Ramos (cell line): ENCODE measurements around the gene SLC45A1.

Experiments
- in situ Hi-C: fragments of 300-500 bp; cut with MboI; formaldehyde crosslinking; loops from one replicate; pipeline ENCODE4 v1.14.3; 2022; ENCODE audit warnings: low sequenced_read_pairs; ENCODE audit not compliant: unreplicated experiment

The SLC45A1 gene

GRCh38 chr1:8381618-8382017 is 63.7 kb downstream of the SLC45A1 start:
- in situ Hi-C loops: no loop called here

GRCh38 chr1:8382051-8382505 is 64.2 kb downstream of the SLC45A1 start:
- in situ Hi-C loops: no loop called here

- in situ Hi-C loops: no loop called here
Measured at GRCh38 chr1:8382608-8383505, 64.9 kb downstream of the SLC45A1 start.

GRCh38 chr1:8384088-8384487 is 66.2 kb downstream of the SLC45A1 start:
- in situ Hi-C loops: no loop called here

- in situ Hi-C loops: no loop called here
Measured at GRCh38 chr1:8384577-8384976, 66.7 kb downstream of the SLC45A1 start.

GRCh38 chr1:8386247-8386646 is 68.3 kb downstream of the SLC45A1 start:
- in situ Hi-C loops: no loop called here

GRCh38 chr1:8388732-8389562 is 71.0 kb downstream of the SLC45A1 start:
- in situ Hi-C loops: no loop called here

- in situ Hi-C loops: no loop called here
Measured at GRCh38 chr1:8389958-8390535, 72.1 kb downstream of the SLC45A1 start.

GRCh38 chr1:8390707-8391106 is 72.8 kb downstream of the SLC45A1 start:
- in situ Hi-C loops: no loop called here

GRCh38 chr1:8392522-8392921 is 74.6 kb downstream of the SLC45A1 start:
- in situ Hi-C loops: no loop called here
